ENCODE measurements around the gene KRT6B.
"Not testable (repeated sequence)": the region's sequence is repeated elsewhere in the genome, so short reads cannot be mapped to it uniquely, and the experiment has no call there.

The KRT6B gene

GRCh38 chr12:52487744-52488443 is 35.9 kb upstream of the KRT6B start:
- not testable (repeated sequence) for H3K9me3 ChIP-seq (ENCODE audit: control insufficient read depth, insufficient read depth, low read length); H3K9ac ChIP-seq (ENCODE audit: low read depth, low read length); H3K4me1 ChIP-seq (ENCODE audit: insufficient read depth, low read length); H3K36me3 ChIP-seq (ENCODE audit: insufficient read depth, low read length)

DNA sequence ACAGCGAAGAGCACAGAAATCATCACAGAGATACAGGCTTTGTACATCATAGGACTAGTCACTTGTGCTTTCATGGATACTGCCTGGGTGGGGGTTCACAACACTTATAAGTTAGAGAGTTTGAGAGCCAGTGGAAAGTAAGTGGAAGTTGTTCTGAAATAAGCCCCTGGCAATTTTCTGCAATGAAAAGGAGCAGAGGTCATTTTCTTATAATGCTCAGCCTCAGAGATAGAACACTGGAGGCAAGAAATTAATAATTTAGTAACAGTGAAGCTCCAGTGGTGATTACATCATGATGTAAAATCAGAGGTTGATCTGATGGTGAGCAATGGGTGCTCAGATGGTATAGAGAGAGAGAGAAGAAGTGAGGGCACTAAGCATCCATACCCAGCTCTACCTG is 35.3 kb upstream of the KRT6B start:
- H3K36me3 ChIP-seq (ENCODE audit: insufficient read depth, low read length) = no peaks in the 10 kb centered on the region
- H3K9ac ChIP-seq (ENCODE audit: low read depth, low read length) = no peak overlapping the region
- no peaks in the 10 kb centered on the region for H3K4me1 ChIP-seq (ENCODE audit: insufficient read depth, low read length)
- peaks cover 2% of the 10 kb centered on the region; the same call in 1 of the 2 replicates for H3K9me3 ChIP-seq (ENCODE audit: control insufficient read depth, insufficient read depth, low read length)

GRCh38 chr12:52486166-52487105 is 34.5 kb upstream of the KRT6B start:
- Histone ChIP-seq H3K4me1 (ENCODE audit: insufficient read depth, low read length) (no peaks in the 10 kb centered on the region), H3K9ac (ENCODE audit: low read depth, low read length) (no peak overlapping the region), H3K9me3 (ENCODE audit: control insufficient read depth, insufficient read depth, low read length) (peaks cover 2% of the 10 kb centered on the region; the same call in 1 of the 2 replicates), H3K36me3 (ENCODE audit: insufficient read depth, low read length) (no peaks in the 10 kb centered on the region)

DNA sequence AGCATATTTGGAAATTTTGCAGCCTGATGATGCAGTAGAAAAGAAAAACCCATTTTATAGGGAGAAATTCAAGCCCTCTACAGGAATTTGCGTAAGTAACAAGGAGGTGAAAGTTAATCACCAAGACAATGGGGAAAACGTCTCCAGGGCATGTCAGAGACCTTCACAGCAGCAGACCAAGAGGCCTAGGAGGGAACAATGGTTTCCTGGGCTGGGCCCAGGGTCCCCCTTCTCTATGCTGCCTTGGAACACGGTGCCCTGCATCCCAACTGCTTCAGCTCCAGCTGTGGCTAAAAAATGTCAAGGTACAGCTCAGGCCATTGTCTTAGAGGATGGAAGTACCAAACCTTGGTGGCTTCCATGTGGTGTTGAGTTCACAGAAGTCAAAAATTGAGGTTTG is 28.1 kb upstream of the KRT6B start:
- Histone ChIP-seq H3K36me3 (ENCODE audit: insufficient read depth, low read length) (no peaks in the 10 kb centered on the region), H3K4me1 (ENCODE audit: insufficient read depth, low read length) (no peaks in the 10 kb centered on the region), H3K9ac (ENCODE audit: low read depth, low read length) (no peak overlapping the region), H3K9me3 (ENCODE audit: control insufficient read depth, insufficient read depth, low read length) (peaks cover 5% of the 10 kb centered on the region; the same call in 1 of the 2 replicates)

DNA sequence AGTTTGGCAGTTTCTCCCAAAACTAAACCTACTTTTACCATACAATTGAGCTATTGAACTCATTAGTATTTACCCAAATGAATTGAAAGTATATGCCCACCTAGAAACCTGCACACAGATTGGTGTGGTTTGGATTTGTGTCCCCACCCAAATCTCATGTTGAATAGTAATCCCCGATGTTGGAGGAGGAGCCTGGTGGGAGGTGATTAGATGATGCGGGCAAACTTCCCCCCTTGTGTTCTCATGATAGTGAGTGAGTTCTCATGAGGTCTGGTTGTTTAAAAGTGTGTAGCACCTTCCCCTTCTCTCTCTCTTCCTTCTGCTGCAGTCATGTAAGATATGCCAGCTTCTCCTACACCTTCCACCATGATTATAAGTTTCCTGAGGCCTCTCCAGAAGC is 25.7 kb upstream of the KRT6B start:
- peaks cover 5% of the 10 kb centered on the region; the same call in 1 of the 2 replicates for H3K9me3 ChIP-seq (ENCODE audit: control insufficient read depth, insufficient read depth, low read length)
- H3K4me1 ChIP-seq (ENCODE audit: insufficient read depth, low read length) = no peaks in the 10 kb centered on the region
- no peaks in the 10 kb centered on the region for H3K36me3 ChIP-seq (ENCODE audit: insufficient read depth, low read length)

GRCh38 chr12:52474212-52474611 is 22.3 kb upstream of the KRT6B start:
- Histone ChIP-seq H3K9me3 (ENCODE audit: control insufficient read depth, insufficient read depth, low read length) (peaks cover 5% of the 10 kb centered on the region; the same call in 1 of the 2 replicates), H3K4me1 (ENCODE audit: insufficient read depth, low read length) (no peaks in the 10 kb centered on the region), H3K9ac (ENCODE audit: low read depth, low read length) (no peak overlapping the region), H3K36me3 (ENCODE audit: insufficient read depth, low read length) (no peaks in the 10 kb centered on the region)

More for the DNA sequence above, 25.7 kb upstream of the KRT6B start:
- H3K9ac ChIP-seq (ENCODE audit: low read depth, low read length) = no peak overlapping the region

DNA sequence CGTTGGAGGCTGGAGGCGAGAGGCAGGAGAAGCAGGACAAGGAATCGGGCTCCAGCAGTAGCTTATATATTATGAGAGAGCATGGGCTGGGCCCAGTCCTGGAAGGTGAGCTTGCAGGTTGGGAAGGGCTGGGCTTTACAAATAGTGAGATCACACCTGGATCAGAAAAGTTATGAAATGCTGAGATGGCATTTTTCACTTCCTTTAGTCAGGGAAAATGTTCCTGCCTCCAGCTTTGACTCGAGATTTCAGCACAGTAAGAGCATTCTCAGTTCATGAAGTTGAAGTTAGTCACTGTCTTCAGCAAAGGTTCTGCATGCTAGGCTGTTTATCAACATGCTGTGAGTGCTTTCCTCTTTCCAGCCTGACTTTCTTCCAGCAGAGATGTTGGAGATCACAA is 21.8 kb upstream of the KRT6B start, which contains the start of gene KRT6C:
TSS of gene KRT6C (minus strand) at position 38 of the 400 bp plus-strand sequence. CDS start 68 bp downstream, outside the sequence.
- no peaks in the 10 kb centered on the region for H3K36me3 ChIP-seq (ENCODE audit: insufficient read depth, low read length)
- no peak within 1 kb of the TSS for H3K9ac ChIP-seq (ENCODE audit: low read depth, low read length)
- H3K4me1 ChIP-seq (ENCODE audit: insufficient read depth, low read length) = no peaks in the 10 kb centered on the region
- peaks cover 5% of the 10 kb centered on the region; the same call in 1 of the 2 replicates for H3K9me3 ChIP-seq (ENCODE audit: control insufficient read depth, insufficient read depth, low read length)

GRCh38 chr12:52469853-52470252 is 17.9 kb upstream of the KRT6B start:
- Histone ChIP-seq H3K9me3 (ENCODE audit: control insufficient read depth, insufficient read depth, low read length) (no peaks in the 10 kb centered on the region), H3K9ac (ENCODE audit: low read depth, low read length) (no peak overlapping the region), H3K4me1 (ENCODE audit: insufficient read depth, low read length) (no peaks in the 10 kb centered on the region), H3K36me3 (ENCODE audit: insufficient read depth, low read length) (no peaks in the 10 kb centered on the region)

GRCh38 chr12:52464897-52465296 is 13.0 kb upstream of the KRT6B start:
- Histone ChIP-seq H3K36me3 (ENCODE audit: insufficient read depth, low read length) (no peaks in the 10 kb centered on the region), H3K9ac (ENCODE audit: low read depth, low read length) (no peak overlapping the region), H3K9me3 (ENCODE audit: control insufficient read depth, insufficient read depth, low read length) (no peaks in the 10 kb centered on the region), H3K4me1 (ENCODE audit: insufficient read depth, low read length) (no peaks in the 10 kb centered on the region)

GRCh38 chr12:52461693-52462092 is 9.7 kb upstream of the KRT6B start:
- no peaks in the 10 kb centered on the region for H3K9me3 ChIP-seq (ENCODE audit: control insufficient read depth, insufficient read depth, low read length)
- H3K4me1 ChIP-seq (ENCODE audit: insufficient read depth, low read length) = no peaks in the 10 kb centered on the region
- H3K36me3 ChIP-seq (ENCODE audit: insufficient read depth, low read length) = no peaks in the 10 kb centered on the region
- H3K9ac ChIP-seq (ENCODE audit: low read depth, low read length) = no peak overlapping the region

DNA sequence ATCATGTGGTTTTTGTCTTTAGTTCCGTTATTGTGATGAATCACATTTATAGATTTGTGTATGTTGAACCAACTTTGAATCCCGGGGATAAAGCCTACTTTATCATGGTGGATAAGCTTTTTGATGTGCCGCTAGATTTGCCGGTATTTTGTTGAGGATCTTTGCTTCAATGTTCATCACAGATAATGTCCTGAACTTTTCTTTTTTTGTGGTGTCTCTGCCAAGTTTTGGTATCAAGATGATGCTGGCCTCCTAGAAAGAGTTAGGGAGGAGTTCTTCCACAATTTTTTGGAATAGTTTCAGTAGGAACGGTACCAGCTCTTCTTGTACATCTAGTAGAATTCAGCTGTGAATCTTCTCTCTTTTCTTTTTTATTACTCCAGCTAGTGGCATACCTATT is 6.9 kb upstream of the KRT6B start:
- Histone ChIP-seq H3K9ac (ENCODE audit: low read depth, low read length) (no peak overlapping the region), H3K9me3 (ENCODE audit: control insufficient read depth, insufficient read depth, low read length) (no peaks in the 10 kb centered on the region), H3K4me1 (ENCODE audit: insufficient read depth, low read length) (no peaks in the 10 kb centered on the region), H3K36me3 (ENCODE audit: insufficient read depth, low read length) (no peaks in the 10 kb centered on the region)

DNA sequence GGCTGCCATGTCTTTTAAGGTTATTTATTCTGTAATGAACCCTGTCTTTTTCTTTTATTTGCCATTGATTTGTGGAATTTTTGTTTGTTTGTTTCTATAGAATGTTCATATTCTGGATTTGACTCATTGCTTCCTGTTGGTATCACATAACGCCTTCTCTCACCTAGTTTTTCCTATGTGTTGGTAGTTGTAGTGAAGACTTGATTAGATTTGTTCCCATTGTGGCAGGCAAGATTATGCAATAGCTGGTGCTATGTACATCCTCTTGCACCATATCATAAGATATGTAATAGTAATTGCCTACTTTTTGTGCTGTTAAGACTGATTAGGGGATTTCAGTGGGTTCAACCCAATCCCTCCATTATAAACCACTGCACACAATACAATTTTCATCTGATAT is 3.9 kb upstream of the KRT6B start:
- no peak overlapping the region for H3K9ac ChIP-seq (ENCODE audit: low read depth, low read length)
- H3K4me1 ChIP-seq (ENCODE audit: insufficient read depth, low read length) = no peaks in the 10 kb centered on the region
- H3K36me3 ChIP-seq (ENCODE audit: insufficient read depth, low read length) = no peaks in the 10 kb centered on the region

GRCh38 chr12:52454411-52455201 is 2.7 kb upstream of the KRT6B start:
- Histone ChIP-seq H3K36me3 (ENCODE audit: insufficient read depth, low read length) (no peaks in the 10 kb centered on the region), H3K9ac (ENCODE audit: low read depth, low read length) (no peak overlapping the region), H3K9me3 (ENCODE audit: control insufficient read depth, insufficient read depth, low read length) (no peaks in the 10 kb centered on the region), H3K4me1 (ENCODE audit: insufficient read depth, low read length) (no peaks in the 10 kb centered on the region)

More for the DNA sequence above, 3.9 kb upstream of the KRT6B start:
- no peaks in the 10 kb centered on the region for H3K9me3 ChIP-seq (ENCODE audit: control insufficient read depth, insufficient read depth, low read length)

- Histone ChIP-seq H3K9ac (ENCODE audit: low read depth, low read length) (no peak overlapping the region), H3K36me3 (ENCODE audit: insufficient read depth, low read length) (no peaks in the 10 kb centered on the region)
These were observed 3.7 kb downstream of the KRT6B start for GRCh38 chr12:52448228-52448627.

More at GRCh38 chr12:52448228-52448627, 3.7 kb downstream of the KRT6B start:
- Histone ChIP-seq H3K9me3 (ENCODE audit: control insufficient read depth, insufficient read depth, low read length) (no peaks in the 10 kb centered on the region), H3K4me1 (ENCODE audit: insufficient read depth, low read length) (no peaks in the 10 kb centered on the region)
